ENCODE results near the gene ZP4. TPM values are rescaled to one million over a fixed set of nuclear protein-coding genes. Genes with fewer than 3 reads are reported as not detected.

The ZP4 gene
- total RNA-seq, 2 donors from 2014 or later: not detected

GRCh38 chr1:237894131-237894530, 3.4 kb upstream of the ZP4 start:
- Mint-ChIP-seq H3K27me3 (no peaks in the 10 kb centered on the region), H3K4me1 (no peaks in the 10 kb centered on the region), H3K27ac (no peak overlapping the region), H3K36me3 (ENCODE audit: low read depth) (no peaks in the 10 kb centered on the region), H3K4me3 (no peak overlapping the region), H3K9me3 (peaks cover 5% of the 10 kb centered on the region)
- ATAC-seq (replicated peaks): no peak

GRCh38 chr1:237891979-237892378, 1.3 kb upstream of the ZP4 start:
- Mint-ChIP-seq H3K4me3 (no peak overlapping the region), H3K4me1 (no peaks in the 10 kb centered on the region), H3K36me3 (ENCODE audit: low read depth) (no peaks in the 10 kb centered on the region), H3K27ac (no peak overlapping the region), H3K9me3 (no peaks in the 10 kb centered on the region), H3K27me3 (no peaks in the 10 kb centered on the region)
- ATAC-seq (replicated peaks): no peak

- no peaks in the 10 kb centered on the region for H3K27me3 Mint-ChIP-seq
- no peak overlapping the region for H3K4me3 Mint-ChIP-seq
- H3K9me3 Mint-ChIP-seq: no peaks in the 10 kb centered on the region
- no peak overlapping the region for H3K27ac Mint-ChIP-seq
- H3K36me3 Mint-ChIP-seq (ENCODE audit: low read depth): no peaks in the 10 kb centered on the region
- no peak for ATAC-seq (replicated peaks)
- no peaks in the 10 kb centered on the region for H3K4me1 Mint-ChIP-seq
These were observed 544 bp upstream of the ZP4 start for GRCh38 chr1:237891266-237891665.

- Mint-ChIP-seq H3K27ac (no peak overlapping the region), H3K27me3 (no peaks in the 10 kb centered on the region), H3K4me3 (no peak overlapping the region), H3K9me3 (no peaks in the 10 kb centered on the region), H3K4me1 (no peaks in the 10 kb centered on the region), H3K36me3 (ENCODE audit: low read depth) (no peaks in the 10 kb centered on the region)
- no peak for ATAC-seq (replicated peaks)
These were observed 306 bp downstream of the ZP4 start for GRCh38 chr1:237890416-237890815.

GRCh38 chr1:237888143-237888542, 2.6 kb downstream of the ZP4 start:
- Mint-ChIP-seq H3K36me3 (ENCODE audit: low read depth) (no peaks in the 10 kb centered on the region), H3K4me1 (no peaks in the 10 kb centered on the region), H3K27me3 (peaks cover under 1% of the 10 kb centered on the region), H3K27ac (no peak overlapping the region), H3K9me3 (no peaks in the 10 kb centered on the region), H3K4me3 (no peak overlapping the region)
- ATAC-seq (replicated peaks): peak; percentile 14

- H3K4me1 Mint-ChIP-seq: no peaks in the 10 kb centered on the region
- H3K36me3 Mint-ChIP-seq (ENCODE audit: low read depth): no peaks in the 10 kb centered on the region
- no peak overlapping the region for H3K4me3 Mint-ChIP-seq
- H3K27ac Mint-ChIP-seq: no peak overlapping the region
- H3K27me3 Mint-ChIP-seq: peaks cover 3% of the 10 kb centered on the region
- no peak for ATAC-seq (replicated peaks)
- no peaks in the 10 kb centered on the region for H3K9me3 Mint-ChIP-seq
These were observed 3.2 kb downstream of the ZP4 start for GRCh38 chr1:237887542-237887941.

GRCh38 chr1:237884237-237884636, 6.5 kb downstream of the ZP4 start:
- Mint-ChIP-seq H3K36me3 (ENCODE audit: low read depth) (no peaks in the 10 kb centered on the region), H3K27ac (no peak overlapping the region), H3K9me3 (no peaks in the 10 kb centered on the region), H3K4me1 (no peaks in the 10 kb centered on the region), H3K4me3 (no peak overlapping the region), H3K27me3 (peaks cover 3% of the 10 kb centered on the region)
- ATAC-seq (replicated peaks): no peak

- no peaks in the 10 kb centered on the region for H3K36me3 Mint-ChIP-seq (ENCODE audit: low read depth)
- H3K27me3 Mint-ChIP-seq: peaks cover 3% of the 10 kb centered on the region
- no peaks in the 10 kb centered on the region for H3K9me3 Mint-ChIP-seq
- ATAC-seq (replicated peaks): no peak
- H3K4me1 Mint-ChIP-seq: no peaks in the 10 kb centered on the region
- no peak overlapping the region for H3K4me3 Mint-ChIP-seq
- no peak overlapping the region for H3K27ac Mint-ChIP-seq
These were observed 11.5 kb downstream of the ZP4 start for GRCh38 chr1:237879195-237879594.

- Mint-ChIP-seq H3K27me3 (peaks cover 3% of the 10 kb centered on the region), H3K4me1 (no peaks in the 10 kb centered on the region), H3K27ac (no peak overlapping the region), H3K4me3 (no peak overlapping the region), H3K9me3 (no peaks in the 10 kb centered on the region), H3K36me3 (ENCODE audit: low read depth) (no peaks in the 10 kb centered on the region)
- ATAC-seq (replicated peaks): no peak
These were observed 12.3 kb downstream of the ZP4 start for GRCh38 chr1:237878406-237878805.

- ATAC-seq (replicated peaks): no peak
- Mint-ChIP-seq H3K4me1 (no peaks in the 10 kb centered on the region), H3K27me3 (no peaks in the 10 kb centered on the region), H3K9me3 (no peaks in the 10 kb centered on the region), H3K4me3 (no peak overlapping the region), H3K27ac (no peak overlapping the region), H3K36me3 (ENCODE audit: low read depth) (no peaks in the 10 kb centered on the region)
These were observed 13.1 kb downstream of the ZP4 start for GRCh38 chr1:237877631-237878030.

GRCh38 chr1:237875291-237875690, 15.4 kb downstream of the ZP4 start:
- no peak overlapping the region for H3K4me3 Mint-ChIP-seq
- H3K27ac Mint-ChIP-seq: no peak overlapping the region
- H3K9me3 Mint-ChIP-seq: peaks cover 8% of the 10 kb centered on the region
- no peaks in the 10 kb centered on the region for H3K36me3 Mint-ChIP-seq (ENCODE audit: low read depth)
- no peak for ATAC-seq (replicated peaks)
- H3K4me1 Mint-ChIP-seq: no peaks in the 10 kb centered on the region
- peaks cover 4% of the 10 kb centered on the region for H3K27me3 Mint-ChIP-seq

GRCh38 chr1:237873487-237874211, 17.1 kb downstream of the ZP4 start:
- peaks cover 4% of the 10 kb centered on the region for H3K27me3 Mint-ChIP-seq
- no peak overlapping the region for H3K4me3 Mint-ChIP-seq
- no peak overlapping the region for H3K27ac Mint-ChIP-seq
- H3K9me3 Mint-ChIP-seq: peaks cover 8% of the 10 kb centered on the region
- H3K4me1 Mint-ChIP-seq: no peaks in the 10 kb centered on the region
- H3K36me3 Mint-ChIP-seq (ENCODE audit: low read depth): no peaks in the 10 kb centered on the region
- peak; percentile 58 for ATAC-seq (replicated peaks)

GRCh38 chr1:237868817-237869600, 21.7 kb downstream of the ZP4 start:
- Mint-ChIP-seq H3K9me3 (peaks cover 8% of the 10 kb centered on the region), H3K4me1 (no peaks in the 10 kb centered on the region), H3K27ac (no peak overlapping the region), H3K4me3 (no peak overlapping the region), H3K36me3 (ENCODE audit: low read depth) (no peaks in the 10 kb centered on the region), H3K27me3 (peaks cover 7% of the 10 kb centered on the region)
- ATAC-seq (replicated peaks): no peak

GRCh38 chr1:237867380-237867888, 23.3 kb downstream of the ZP4 start:
- H3K36me3 Mint-ChIP-seq (ENCODE audit: low read depth): no peaks in the 10 kb centered on the region
- H3K9me3 Mint-ChIP-seq: peaks cover 8% of the 10 kb centered on the region
- H3K4me1 Mint-ChIP-seq: no peaks in the 10 kb centered on the region
- no peak overlapping the region for H3K4me3 Mint-ChIP-seq
- H3K27ac Mint-ChIP-seq: no peak overlapping the region
- ATAC-seq (replicated peaks): no peak
- peaks cover 11% of the 10 kb centered on the region for H3K27me3 Mint-ChIP-seq

Measured in activated T-helper 17 cell treated with anti-CD3 and anti-CD28 coated beads, Interleukin-2, amount 50 U/mL, for 72 hours (primary cell).